H1 (cell line): ENCODE results near the gene SMG7. TPM values are rescaled to one million over a fixed set of nuclear protein-coding genes. Genes with fewer than 3 reads are reported as not detected.

Experiments used
- CTCF ChIA-PET: fragments of 300-600 bp; sonication (Branson Sonifier 250); formaldehyde crosslinking; loops from one replicate; lab custom pipeline; 2021; ENCODE audit not compliant: partially characterized antibody; lab: Charles Lee
- POLR2A ChIA-PET: fragments of 300-600 bp; sonication (Branson Sonifier 250); formaldehyde crosslinking; loops from one replicate; lab custom pipeline; 2021; ENCODE audit warnings: inconsistent platforms; ENCODE audit not compliant: partially characterized antibody; lab: Charles Lee
- DNase-seq, 2 experiments: peaks; one replicate each; pipeline versions ENCODE4 v3.0.0 to v3.0.0-alpha.2; 2010 to 2022; ENCODE audit warnings: low spot score in 2 of 2, low read depth in 1 of 2, mixed read lengths in 1 of 2
- FAIRE-seq: peaks from 2 replicates; lab custom pipeline; 2011; peaks lifted over from hg19 to GRCh38; lab: Jason Lieb, UNC
- H2AFZ ChIP-seq: 2 replicates; pipeline ENCODE4 v1.8.1; 2012; ENCODE audit warnings: low read length, inconsistent platforms
- H2AK5ac ChIP-seq: 2 replicates; pipeline ENCODE4 v1.6.1; 2013; ENCODE audit warnings: low read depth, low read length
- H2BK120ac ChIP-seq: replicated peaks from 2 replicates; pipeline ENCODE3; 2013; ENCODE audit warnings: low read depth, low read length, inconsistent platforms
- H2BK12ac ChIP-seq: 2 replicates; pipeline ENCODE4 v1.6.1; 2013; ENCODE audit warnings: low read depth, low read length
- H2BK15ac ChIP-seq: 2 replicates; pipeline ENCODE4 v1.6.1; 2013; ENCODE audit warnings: low read length
- H2BK20ac ChIP-seq: 2 replicates; pipeline ENCODE4 v1.6.1; 2013; ENCODE audit warnings: low read length
- H2BK5ac ChIP-seq: 2 replicates; pipeline ENCODE4 v1.6.1; 2013; ENCODE audit warnings: low read depth, low read length
- H3K14ac ChIP-seq: 2 replicates; pipeline ENCODE4 v1.6.1; 2013; ENCODE audit warnings: inconsistent platforms; ENCODE audit not compliant: insufficient read length
- H3K18ac ChIP-seq: 2 replicates; pipeline ENCODE4 v1.6.1; 2013; ENCODE audit warnings: low read length; ENCODE audit errors: extremely low read depth
- H3K23ac ChIP-seq: 2 replicates; pipeline ENCODE4 v1.6.1; 2013; ENCODE audit warnings: inconsistent platforms; ENCODE audit not compliant: insufficient read length
- H3K23me2 ChIP-seq: 2 replicates; pipeline ENCODE4 v1.6.1; 2013; ENCODE audit warnings: low read depth, low read length
- H3K27ac ChIP-seq: 2 replicates; pipeline ENCODE4 v1.6.1; 2011; ENCODE audit warnings: low read depth, low read length, inconsistent platforms
- H3K27me3 ChIP-seq, 4 experiments: replicated peaks in 1 of 4; 1 replicate in 1 of 4; 2 replicates in 3 of 4; pipeline versions ENCODE4 v1.6.1 to v1.8.1; 2011 to 2013; ENCODE audit warnings: low read length in 3 of 4, mild to moderate bottlenecking in 3 of 4, inconsistent platforms in 2 of 4, mixed read lengths in 2 of 4, moderate library complexity in 1 of 4; ENCODE audit not compliant: control insufficient read depth in 3 of 4, insufficient read depth in 3 of 4; ENCODE audit errors: extremely low read depth in 1 of 4
- H3K36me3 ChIP-seq, 4 experiments: 2 replicates each; pipeline versions ENCODE4 v1.6.1 to v1.8.1; 2011 to 2013; ENCODE audit warnings: mild to moderate bottlenecking in 4 of 4, low read length in 3 of 4, moderate library complexity in 2 of 4, control low read depth in 1 of 4, inconsistent platforms in 1 of 4; ENCODE audit not compliant: insufficient read depth in 4 of 4, control insufficient read depth in 2 of 4
- H3K4ac ChIP-seq: replicated peaks from 2 replicates; pipeline ENCODE3; 2013; ENCODE audit warnings: low read length, low read depth, mixed read lengths, inconsistent platforms; ENCODE audit not compliant: insufficient read length
- H3K4me1 ChIP-seq, 4 experiments: replicated peaks in 1 of 4; 1 replicate in 1 of 4; 2 replicates in 3 of 4; pipeline versions ENCODE4 v1.6.1 to v1.8.1; 2011 to 2013; ENCODE audit warnings: low read length in 3 of 4, inconsistent platforms in 2 of 4, mixed read lengths in 1 of 4; ENCODE audit not compliant: insufficient read depth in 4 of 4, control insufficient read depth in 3 of 4
- H3K4me2 ChIP-seq, 2 experiments: 2 replicates each; pipeline versions ENCODE4 v1.6.1 to v1.8.1; 2011 to 2013; ENCODE audit warnings: low read depth in 2 of 2, low read length in 2 of 2, control low read depth in 1 of 2, inconsistent platforms in 1 of 2, mild to moderate bottlenecking in 1 of 2; ENCODE audit not compliant: insufficient read depth in 1 of 2
- H3K4me3 ChIP-seq, 4 experiments: fragments of 200-600, 300-600 bp in 1 of 4; sonication (generic), shearing (Covaris generic), sonication (Bioruptor Twin) in 1 of 4; 2 replicates each; pipeline versions ENCODE4 v1.5.1 to v1.8.1; 2011 to 2016; ENCODE audit warnings: low read length in 4 of 4, low read depth in 3 of 4, control low read depth in 2 of 4, inconsistent platforms in 2 of 4, mild to moderate bottlenecking in 2 of 4, mixed read lengths in 1 of 4, moderate library complexity in 1 of 4; ENCODE audit not compliant: insufficient read depth in 2 of 4; ENCODE audit errors: extremely low read depth in 1 of 4
- H3K56ac ChIP-seq: replicated peaks from 2 replicates; pipeline ENCODE3; 2013; ENCODE audit warnings: low read depth, mild to moderate bottlenecking, mixed read lengths, low read length, inconsistent platforms; ENCODE audit not compliant: insufficient read length
- H3K79me1 ChIP-seq: 2 replicates; pipeline ENCODE4 v1.6.1; 2013; ENCODE audit warnings: low read depth, low read length, control low read depth
- H3K79me2 ChIP-seq, 2 experiments: 2 replicates each; pipeline versions ENCODE4 v1.6.1 to v1.8.1; 2012 to 2013; ENCODE audit warnings: low read length in 2 of 2, mild to moderate bottlenecking in 2 of 2, inconsistent platforms in 1 of 2; ENCODE audit not compliant: insufficient read depth in 2 of 2, control insufficient read depth in 1 of 2
- H3K9ac ChIP-seq, 4 experiments: replicated peaks in 1 of 4; 1 replicate in 1 of 4; 2 replicates in 3 of 4; pipeline versions ENCODE4 v1.6.1 to v1.8.1; 2011 to 2013; ENCODE audit warnings: low read depth in 3 of 4, low read length in 3 of 4, control low read depth in 2 of 4, mild to moderate bottlenecking in 2 of 4, moderate library complexity in 2 of 4, inconsistent platforms in 1 of 4; ENCODE audit errors: extremely low read depth in 1 of 4
- H3K9me3 ChIP-seq, 2 experiments: 2 replicates each; pipeline versions ENCODE4 v1.6.1 to v1.8.1; 2012 to 2013; ENCODE audit warnings: mild to moderate bottlenecking in 2 of 2, moderate library complexity in 2 of 2, control low read depth in 1 of 2, inconsistent platforms in 1 of 2, low read depth in 1 of 2, low read length in 1 of 2, mixed read lengths in 1 of 2; ENCODE audit not compliant: insufficient read depth in 2 of 2
- H4K20me1 ChIP-seq, 2 experiments: replicated peaks in 1 of 2; 2 replicates each; pipeline versions ENCODE3 to v1.8.1; 2011 to 2013; ENCODE audit warnings: inconsistent platforms in 2 of 2, low read length in 2 of 2, mild to moderate bottlenecking in 1 of 2; ENCODE audit not compliant: insufficient read depth in 2 of 2, control insufficient read depth in 1 of 2
- H4K5ac ChIP-seq: 2 replicates; pipeline ENCODE4 v1.6.1; 2013; ENCODE audit warnings: low read length, low read depth, mixed read lengths, inconsistent platforms; ENCODE audit not compliant: insufficient read length
- H4K8ac ChIP-seq: 2 replicates; pipeline ENCODE4 v1.8.0; 2013; ENCODE audit warnings: mild to moderate bottlenecking, moderate library complexity, low read length, inconsistent platforms; ENCODE audit not compliant: insufficient read depth; ENCODE audit errors: extremely low read depth
- H4K91ac ChIP-seq: replicated peaks from 2 replicates; pipeline ENCODE3; 2013; ENCODE audit warnings: low read length, mixed read lengths, inconsistent platforms; ENCODE audit not compliant: insufficient read length
- BRCA1 ChIP-seq: IDR thresholded peaks from 2 replicates; pipeline ENCODE4 v1.6.1; 2012; ENCODE audit warnings: low read depth, low read length, improper control_type of control experiment
- GTF2F1 ChIP-seq: IDR thresholded peaks from 2 replicates; pipeline ENCODE4 v1.6.1; 2012; ENCODE audit warnings: low read depth, low read length, improper control_type of control experiment, borderline replicate concordance
- RNF2 ChIP-seq: fragments of 200-900, 300-1000 bp; sonication (generic); IDR thresholded peaks from 2 replicates; pipeline ENCODE4 v1.7.1; 2016; ENCODE audit warnings: borderline replicate concordance, low read depth, mild to moderate bottlenecking, antibody characterized with exemption, low read length; ENCODE audit not compliant: poor library complexity, severe bottlenecking; ENCODE audit errors: missing control alignments
- SIRT6 ChIP-seq: IDR thresholded peaks from one replicate; pipeline ENCODE4 v1.7.1; 2012; ENCODE audit warnings: low read length, inconsistent platforms
- TAF1 ChIP-seq: IDR thresholded peaks from 2 replicates; pipeline ENCODE4 v1.6.1; 2011; ENCODE audit warnings: mild to moderate bottlenecking, low read depth, low read length
- WGBS, 2 experiments: shearing (Covaris generic) in 1 of 2; methylation state at CpG; one replicate each; pipeline versions ENCODE4 v1.1.6 to v1.1.7; 2013 to 2015; ENCODE audit warnings: low lambda C conversion rate in 2 of 2, mixed read lengths in 2 of 2, inconsistent platforms in 1 of 2, low coverage in 1 of 2, missing lambda C conversion rate in 1 of 2; ENCODE audit not compliant: insufficient replicate concordance in 2 of 2, insufficient coverage in 1 of 2, insufficient read length in 1 of 2; ENCODE audit errors: extremely low coverage in 1 of 2, missing lambda C conversion rate in 1 of 2; 5-methylcytosine and 5-hydroxymethylcytosine counted together
- polyA plus RNA-seq, 7 experiments: library from polyadenylated mRNA; depleted of rRNA in 3 of 7; stranded (reverse) in 5 of 7; unstranded in 2 of 7; fragments of >200 nt in 5 of 7; fragments of 200-250 nt in 2 of 7; gene quantifications; 1 replicate in 5 of 7; 2 replicates in 1 of 7; 4 replicates in 1 of 7; pipeline versions ENCODE4 v1.2.1 to v1.2.3, GENCODE V29; 2011 to 2013; ENCODE audit warnings: missing spikeins in 2 of 7, mixed read lengths in 2 of 7
- total RNA-seq: library from RNA; stranded (reverse); fragmentation: NEBNext Ultra II Directional; extraction: Animal tissue kit (Norgen Biotek cat#: 25700); gene quantifications from 2 replicates; pipeline ENCODE4 v1.2.1, GENCODE V29; 2021
- TF ChIP-seq, protein P1 (sequence below): IDR thresholded peaks from 2 replicates; pipeline ENCODE4 v1.6.1; 2012; ENCODE audit warnings: inconsistent platforms
- TF ChIP-seq, protein P2 (sequence below): IDR thresholded peaks from 2 replicates; pipeline ENCODE4 v1.6.1; 2012; ENCODE audit warnings: inconsistent platforms

SMG7 gene
- total and polyA plus RNA-seq, 2 of the 8 experiments (the other 6 are each of a cell fraction or from before 2014, with no cell fraction given) = 39.3 to 65.6 TPM

DNA sequence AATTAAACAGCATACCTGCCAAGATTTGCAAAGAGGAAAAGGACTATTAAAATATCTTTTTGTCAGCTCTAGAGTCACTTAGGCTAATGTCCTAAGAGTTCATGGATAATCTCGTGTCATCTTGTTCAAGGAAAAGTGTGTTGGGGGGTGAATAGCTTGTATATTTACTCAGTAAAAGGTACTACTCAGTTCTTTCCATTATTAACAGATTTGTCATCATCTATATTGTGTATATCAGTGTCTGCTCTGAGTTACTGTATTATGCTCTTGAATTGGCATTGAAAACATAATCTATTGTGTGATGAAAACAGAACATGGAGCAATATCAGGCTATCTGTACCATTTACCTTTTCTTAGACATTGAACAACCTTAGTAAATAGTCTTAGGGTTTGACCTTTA is 41.9 kb downstream of the SMG7 start:
- H3K27ac ChIP-seq = no peak overlapping the region
- 95% methylated on average over 1 of the region's 1 CpG; no CpG with 5 or more reads in 1 of the 2 experiments for WGBS, 2 experiments

More for the DNA sequence above, 41.9 kb downstream of the SMG7 start:
- POLR2A ChIA-PET = interaction anchor here (1.1 kb wide), 1 partner anchor 41 kb away, joined by 3 read pairs; no protein-coding TSS in a partner anchor
- H3K79me2 ChIP-seq = peaks cover 0 to 30% of the 10 kb centered on the region in 2 experiments; a peak in 2 of 4 replicates
- no peak overlapping the region for H3K23ac ChIP-seq
- no peak overlapping the region for H3K4me3 ChIP-seq
- no peaks in the 10 kb centered on the region for H3K4me1 ChIP-seq
- CTCF ChIA-PET = no interaction called here
- no peak overlapping the region for H2BK20ac ChIP-seq
- H3K79me1 ChIP-seq = peaks cover 2% of the 10 kb centered on the region; the same call in 1 of the 2 replicates
- no peak overlapping the region for H2AFZ ChIP-seq
- H3K23me2 ChIP-seq = no peaks in the 10 kb centered on the region
- H4K91ac ChIP-seq = no peak overlapping the region
- no peaks in the 10 kb centered on the region for H3K9me3 ChIP-seq
- no peak overlapping the region for H2BK12ac ChIP-seq
- no peak overlapping the region for H3K9ac ChIP-seq
- no peak for DNase-seq
- H4K8ac ChIP-seq = no peak overlapping the region
- H2BK120ac ChIP-seq = no peak overlapping the region
- no peak overlapping the region for H2AK5ac ChIP-seq
- H3K56ac ChIP-seq = no peak overlapping the region
- FAIRE-seq = no peak
- H3K14ac ChIP-seq = no peak overlapping the region
- H3K27me3 ChIP-seq = no peaks in the 10 kb centered on the region
- H4K20me1 ChIP-seq = peaks cover 0 to 6% of the 10 kb centered on the region in 2 experiments
- no peak overlapping the region for H3K4me2 ChIP-seq
- no peak overlapping the region for H2BK5ac ChIP-seq
- H2BK15ac ChIP-seq = no peak overlapping the region
- no peak overlapping the region for H3K18ac ChIP-seq
- H3K36me3 ChIP-seq = peaks cover 0 to 33% (median 8%) of the 10 kb centered on the region in 4 experiments; a peak in 5 of 8 replicates
- H3K4ac ChIP-seq = no peak overlapping the region
- TF ChIP-seq SIRT6 = no peak
- TF ChIP-seq, protein P1, sequence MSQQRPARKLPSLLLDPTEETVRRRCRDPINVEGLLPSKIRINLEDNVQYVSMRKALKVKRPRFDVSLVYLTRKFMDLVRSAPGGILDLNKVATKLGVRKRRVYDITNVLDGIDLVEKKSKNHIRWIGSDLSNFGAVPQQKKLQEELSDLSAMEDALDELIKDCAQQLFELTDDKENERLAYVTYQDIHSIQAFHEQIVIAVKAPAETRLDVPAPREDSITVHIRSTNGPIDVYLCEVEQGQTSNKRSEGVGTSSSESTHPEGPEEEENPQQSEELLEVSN = no peak
- no peak for TF ChIP-seq BRCA1
- no peak for TF ChIP-seq GTF2F1
- TF ChIP-seq, protein P2, sequence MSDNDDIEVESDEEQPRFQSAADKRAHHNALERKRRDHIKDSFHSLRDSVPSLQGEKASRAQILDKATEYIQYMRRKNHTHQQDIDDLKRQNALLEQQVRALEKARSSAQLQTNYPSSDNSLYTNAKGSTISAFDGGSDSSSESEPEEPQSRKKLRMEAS = no peak
- no peak for TF ChIP-seq TAF1
- no peak for TF ChIP-seq RNF2
- no peak overlapping the region for H4K5ac ChIP-seq
